ENCODE results near the gene C2CD4B. TPM values are rescaled to one million over a fixed set of nuclear protein-coding genes. Genes with fewer than 3 reads are reported as not detected.

Gene C2CD4B
- total and polyA plus RNA-seq, 2 donors: 2.7 to 8.8 TPM

- Histone ChIP-seq H3K4me3 (ENCODE audit: low read length in 2 of 2) (no peak overlapping the region), H3K27ac (ENCODE audit: low read depth in 1 of 2, low read length in 1 of 2) (no peak overlapping the region), H3K4me1 (ENCODE audit: control insufficient read depth in 2 of 2, insufficient read depth in 2 of 2, low read length in 2 of 2) (peaks cover 2 to 5% of the 10 kb centered on the region in 2 donors), H3K9me3 (ENCODE audit: control insufficient read depth in 2 of 2, insufficient read depth in 1 of 2, low read length in 1 of 2) (no peaks in the 10 kb centered on the region), H3K36me3 (ENCODE audit: control insufficient read depth in 2 of 2, insufficient read depth in 2 of 2, low read length in 1 of 2) (no peaks in the 10 kb centered on the region), H3K27me3 (ENCODE audit: control insufficient read depth in 2 of 2, insufficient read depth in 1 of 2, low read length in 1 of 2) (no peaks in the 10 kb centered on the region)
- no peak for DNase-seq (ENCODE audit: low read depth in 6 of 9, low spot score in 9 of 9)
- 90% methylated on average over 3 of the region's 3 CpGs for WGBS
These were observed 22.3 kb downstream of the C2CD4B start for GRCh38 chr15:62142736-62143135.

GRCh38 chr15:62141643-62142588 lies 23.2 kb downstream of the C2CD4B start:
- Histone ChIP-seq H3K36me3 (ENCODE audit: control insufficient read depth in 2 of 2, insufficient read depth in 2 of 2, low read length in 1 of 2) (no peaks in the 10 kb centered on the region), H3K9me3 (ENCODE audit: control insufficient read depth in 2 of 2, insufficient read depth in 1 of 2, low read length in 1 of 2) (no peaks in the 10 kb centered on the region)
- 88% methylated on average over 5 of the region's 5 CpGs for WGBS

GRCh38 chr15:62141200-62141599 lies 23.9 kb downstream of the C2CD4B start:
- 50% methylated on average over 1 of the region's 1 CpG for WGBS
- Histone ChIP-seq H3K36me3 (ENCODE audit: control insufficient read depth in 2 of 2, insufficient read depth in 2 of 2, low read length in 1 of 2) (no peaks in the 10 kb centered on the region), H3K27ac (ENCODE audit: low read depth in 1 of 2, low read length in 1 of 2) (no peak overlapping the region), H3K4me1 (ENCODE audit: control insufficient read depth in 2 of 2, insufficient read depth in 2 of 2, low read length in 2 of 2) (peaks cover 3 to 8% of the 10 kb centered on the region in 2 donors), H3K4me3 (ENCODE audit: low read length in 2 of 2) (no peak overlapping the region), H3K9me3 (ENCODE audit: control insufficient read depth in 2 of 2, insufficient read depth in 1 of 2, low read length in 1 of 2) (no peaks in the 10 kb centered on the region), H3K27me3 (ENCODE audit: control insufficient read depth in 2 of 2, insufficient read depth in 1 of 2, low read length in 1 of 2) (no peaks in the 10 kb centered on the region)
- no peak for DNase-seq (ENCODE audit: low read depth in 6 of 9, low spot score in 9 of 9)

More at GRCh38 chr15:62141643-62142588, 23.2 kb downstream of the C2CD4B start:
- H3K4me1 ChIP-seq (ENCODE audit: control insufficient read depth in 2 of 2, insufficient read depth in 2 of 2, low read length in 2 of 2): peaks cover 3 to 8% of the 10 kb centered on the region in 2 donors
- no peak overlapping the region for H3K27ac ChIP-seq (ENCODE audit: low read depth in 1 of 2, low read length in 1 of 2)
- no peak overlapping the region for H3K4me3 ChIP-seq (ENCODE audit: low read length in 2 of 2)
- DNase-seq (ENCODE audit: low read depth in 6 of 9, low spot score in 9 of 9): no peak
- H3K27me3 ChIP-seq (ENCODE audit: control insufficient read depth in 2 of 2, insufficient read depth in 1 of 2, low read length in 1 of 2): no peaks in the 10 kb centered on the region

- no peaks in the 10 kb centered on the region for H3K36me3 ChIP-seq (ENCODE audit: control insufficient read depth in 2 of 2, insufficient read depth in 2 of 2, low read length in 1 of 2)
- peaks cover 3 to 8% of the 10 kb centered on the region in 2 donors for H3K4me1 ChIP-seq (ENCODE audit: control insufficient read depth in 2 of 2, insufficient read depth in 2 of 2, low read length in 2 of 2)
- peak overlapping the region; percentile 30 to 40 for H3K27ac ChIP-seq (ENCODE audit: low read depth in 1 of 2, low read length in 1 of 2)
- 87% methylated on average over 5 of the region's 5 CpGs for WGBS
- no peak overlapping the region for H3K4me3 ChIP-seq (ENCODE audit: low read length in 2 of 2)
- no peaks in the 10 kb centered on the region for H3K9me3 ChIP-seq (ENCODE audit: control insufficient read depth in 2 of 2, insufficient read depth in 1 of 2, low read length in 1 of 2)
- DNase-seq (ENCODE audit: low read depth in 6 of 9, low spot score in 9 of 9): no peak
- no peaks in the 10 kb centered on the region for H3K27me3 ChIP-seq (ENCODE audit: control insufficient read depth in 2 of 2, insufficient read depth in 1 of 2, low read length in 1 of 2)
These were observed 27.0 kb downstream of the C2CD4B start for GRCh38 chr15:62138124-62138523.

GRCh38 chr15:62136911-62137865 lies 27.9 kb downstream of the C2CD4B start:
- Histone ChIP-seq H3K36me3 (ENCODE audit: control insufficient read depth in 2 of 2, insufficient read depth in 2 of 2, low read length in 1 of 2) (no peaks in the 10 kb centered on the region), H3K4me3 (ENCODE audit: low read length in 2 of 2) (no peak overlapping the region), H3K4me1 (ENCODE audit: control insufficient read depth in 2 of 2, insufficient read depth in 2 of 2, low read length in 2 of 2) (peaks cover 3 to 8% of the 10 kb centered on the region in 2 donors), H3K9me3 (ENCODE audit: control insufficient read depth in 2 of 2, insufficient read depth in 1 of 2, low read length in 1 of 2) (no peaks in the 10 kb centered on the region), H3K27me3 (ENCODE audit: control insufficient read depth in 2 of 2, insufficient read depth in 1 of 2, low read length in 1 of 2) (no peaks in the 10 kb centered on the region), H3K27ac (ENCODE audit: low read depth in 1 of 2, low read length in 1 of 2) (no peak overlapping the region)
- 96% methylated on average over 3 of the region's 3 CpGs for WGBS
- DNase-seq (ENCODE audit: low read depth in 6 of 9, low spot score in 9 of 9): no peak

- 80% methylated on average over 9 of the region's 9 CpGs for WGBS
These were observed 29.5 kb downstream of the C2CD4B start for GRCh38 chr15:62135532-62136134.

GRCh38 chr15:62133141-62133540 lies 31.9 kb downstream of the C2CD4B start:
- no peak overlapping the region for H3K27ac ChIP-seq (ENCODE audit: low read depth in 1 of 2, low read length in 1 of 2)
- no peaks in the 10 kb centered on the region for H3K9me3 ChIP-seq (ENCODE audit: control insufficient read depth in 2 of 2, insufficient read depth in 1 of 2, low read length in 1 of 2)
- H3K4me1 ChIP-seq (ENCODE audit: control insufficient read depth in 2 of 2, insufficient read depth in 2 of 2, low read length in 2 of 2): peaks cover 10 to 12% of the 10 kb centered on the region in 2 donors
- H3K27me3 ChIP-seq (ENCODE audit: control insufficient read depth in 2 of 2, insufficient read depth in 1 of 2, low read length in 1 of 2): no peaks in the 10 kb centered on the region
- no peaks in the 10 kb centered on the region for H3K36me3 ChIP-seq (ENCODE audit: control insufficient read depth in 2 of 2, insufficient read depth in 2 of 2, low read length in 1 of 2)
- WGBS: 98% methylated on average over 3 of the region's 3 CpGs
- no peak for DNase-seq (ENCODE audit: low read depth in 6 of 9, low spot score in 9 of 9)
- H3K4me3 ChIP-seq (ENCODE audit: low read length in 2 of 2): no peak overlapping the region

More at GRCh38 chr15:62135532-62136134, 29.5 kb downstream of the C2CD4B start:
- H3K36me3 ChIP-seq (ENCODE audit: control insufficient read depth in 2 of 2, insufficient read depth in 2 of 2, low read length in 1 of 2): no peaks in the 10 kb centered on the region
- no peaks in the 10 kb centered on the region for H3K27me3 ChIP-seq (ENCODE audit: control insufficient read depth in 2 of 2, insufficient read depth in 1 of 2, low read length in 1 of 2)
- peaks cover 3 to 5% of the 10 kb centered on the region in 2 donors for H3K4me1 ChIP-seq (ENCODE audit: control insufficient read depth in 2 of 2, insufficient read depth in 2 of 2, low read length in 2 of 2)
- H3K9me3 ChIP-seq (ENCODE audit: control insufficient read depth in 2 of 2, insufficient read depth in 1 of 2, low read length in 1 of 2): no peaks in the 10 kb centered on the region
- peak overlapping the region; percentile 11 to 33 for H3K27ac ChIP-seq (ENCODE audit: low read depth in 1 of 2, low read length in 1 of 2)
- no peak overlapping the region for H3K4me3 ChIP-seq (ENCODE audit: low read length in 2 of 2)
- DNase-seq (ENCODE audit: low read depth in 6 of 9, low spot score in 9 of 9): no peak

- 6% methylated on average over 2 of the region's 2 CpGs for WGBS
- H3K27me3 ChIP-seq (ENCODE audit: control insufficient read depth in 2 of 2, insufficient read depth in 1 of 2, low read length in 1 of 2): no peaks in the 10 kb centered on the region
- no peaks in the 10 kb centered on the region for H3K9me3 ChIP-seq (ENCODE audit: control insufficient read depth in 2 of 2, insufficient read depth in 1 of 2, low read length in 1 of 2)
- no peaks in the 10 kb centered on the region for H3K36me3 ChIP-seq (ENCODE audit: control insufficient read depth in 2 of 2, insufficient read depth in 2 of 2, low read length in 1 of 2)
- H3K4me1 ChIP-seq (ENCODE audit: control insufficient read depth in 2 of 2, insufficient read depth in 2 of 2, low read length in 2 of 2): peaks cover 11 to 16% of the 10 kb centered on the region in 2 donors
- no peak overlapping the region for H3K4me3 ChIP-seq (ENCODE audit: low read length in 2 of 2)
- peak in 4 of 9 donors; percentile 43 to 77 (median 52) for DNase-seq (ENCODE audit: low read depth in 6 of 9, low spot score in 9 of 9)
- peak overlapping the region in 1 of 2 donors; percentile 31 for H3K27ac ChIP-seq (ENCODE audit: low read depth in 1 of 2, low read length in 1 of 2)
These were observed 36.2 kb downstream of the C2CD4B start for GRCh38 chr15:62128916-62129315.
